Breast epithelium (tissue), 3 donors: ENCODE results near the gene ATG16L2.

ENCODE experiments used
- CTCF ChIP-seq, 3 donors: fragments of 450-650 bp; IDR thresholded peaks; one replicate each; pipeline ENCODE4 v1.5.1; 2016 to 2017; ENCODE audit warnings: antibody characterized with exemption in 3 of 3, mild to moderate bottlenecking in 3 of 3, moderate library complexity in 3 of 3
- POLR2AphosphoS5 ChIP-seq, 3 donors: sonication (generic); formaldehyde crosslinking; IDR thresholded peaks; one replicate each; pipeline ENCODE4 v1.6.1; 2017; ENCODE audit warnings: antibody characterized with exemption in 3 of 3

GRCh38 chr11:72832301-72833082, 18.3 kb downstream of the ATG16L2 start:
- TF ChIP-seq POLR2AphosphoS5 (IDR thresholded peaks at IDR 0.05): no peak
- no peak for TF ChIP-seq CTCF (IDR thresholded peaks at IDR 0.05)
